ENCODE data around the gene CAMK2B.

CAMK2B gene

DNA sequence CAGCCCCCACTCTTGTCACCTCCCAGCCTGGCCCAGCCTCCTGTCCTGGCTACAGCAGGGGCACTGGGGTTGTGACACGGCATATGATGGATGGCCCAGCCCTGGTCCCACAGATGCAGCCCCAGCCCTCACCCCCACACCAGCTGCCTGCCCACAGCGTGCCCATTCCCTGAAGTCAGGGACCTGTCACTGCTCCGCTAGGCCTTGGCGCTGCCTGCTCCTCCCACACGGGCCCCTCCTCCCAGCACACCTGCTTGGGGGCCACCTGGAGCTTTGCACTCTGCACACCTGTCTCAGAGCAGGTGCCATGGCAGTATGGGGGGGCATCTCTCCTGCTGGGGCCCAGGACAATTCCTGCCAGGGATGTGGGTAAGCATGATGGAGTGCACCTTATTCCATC is 139.7 kb downstream of the CAMK2B start:
- Histone ChIP-seq H3K9me3 (replicated peaks; ENCODE audit: insufficient read depth, low read length) (no peaks in the 10 kb centered on the region), H3K4me3 (ENCODE audit: low read length) (no peak overlapping the region), H3K9me2 (replicated peaks; ENCODE audit: insufficient read depth, low read length) (no peaks in the 10 kb centered on the region), H2AFZ (ENCODE audit: low read length) (no peak overlapping the region), H3K4me2 (ENCODE audit: low read depth, low read length) (no peak overlapping the region), H3K27me3 (replicated peaks; ENCODE audit: insufficient read depth, low read length) (no peaks in the 10 kb centered on the region), H3K36me3 (replicated peaks; ENCODE audit: insufficient read depth, low read length) (no peaks in the 10 kb centered on the region), H3K9ac (ENCODE audit: low read length) (no peak overlapping the region), H3K4me1 (ENCODE audit: low read length) (no peaks in the 10 kb centered on the region), H4K20me1 (ENCODE audit: insufficient read depth, low read length) (no peaks in the 10 kb centered on the region), H3F3A (ENCODE audit: insufficient read depth, low read length) (no peaks in the 10 kb centered on the region), H3K79me2 (ENCODE audit: low read length) (no peaks in the 10 kb centered on the region), H3K27ac (ENCODE audit: low read length) (no peak overlapping the region)
- DNase-seq: no peak
- no peak for TF ChIP-seq EZH2phosphoT487 (IDR thresholded peaks at IDR 0.05; ENCODE audit: low read length)
- no peak for TF ChIP-seq EZH2 (optimal IDR thresholded peaks at IDR 0.05; ENCODE audit: low read depth, low read length)
- TF ChIP-seq, protein P1, sequence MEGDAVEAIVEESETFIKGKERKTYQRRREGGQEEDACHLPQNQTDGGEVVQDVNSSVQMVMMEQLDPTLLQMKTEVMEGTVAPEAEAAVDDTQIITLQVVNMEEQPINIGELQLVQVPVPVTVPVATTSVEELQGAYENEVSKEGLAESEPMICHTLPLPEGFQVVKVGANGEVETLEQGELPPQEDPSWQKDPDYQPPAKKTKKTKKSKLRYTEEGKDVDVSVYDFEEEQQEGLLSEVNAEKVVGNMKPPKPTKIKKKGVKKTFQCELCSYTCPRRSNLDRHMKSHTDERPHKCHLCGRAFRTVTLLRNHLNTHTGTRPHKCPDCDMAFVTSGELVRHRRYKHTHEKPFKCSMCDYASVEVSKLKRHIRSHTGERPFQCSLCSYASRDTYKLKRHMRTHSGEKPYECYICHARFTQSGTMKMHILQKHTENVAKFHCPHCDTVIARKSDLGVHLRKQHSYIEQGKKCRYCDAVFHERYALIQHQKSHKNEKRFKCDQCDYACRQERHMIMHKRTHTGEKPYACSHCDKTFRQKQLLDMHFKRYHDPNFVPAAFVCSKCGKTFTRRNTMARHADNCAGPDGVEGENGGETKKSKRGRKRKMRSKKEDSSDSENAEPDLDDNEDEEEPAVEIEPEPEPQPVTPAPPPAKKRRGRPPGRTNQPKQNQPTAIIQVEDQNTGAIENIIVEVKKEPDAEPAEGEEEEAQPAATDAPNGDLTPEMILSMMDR (IDR thresholded peaks at IDR 0.05; ENCODE audit: low read length): no peak

DNA sequence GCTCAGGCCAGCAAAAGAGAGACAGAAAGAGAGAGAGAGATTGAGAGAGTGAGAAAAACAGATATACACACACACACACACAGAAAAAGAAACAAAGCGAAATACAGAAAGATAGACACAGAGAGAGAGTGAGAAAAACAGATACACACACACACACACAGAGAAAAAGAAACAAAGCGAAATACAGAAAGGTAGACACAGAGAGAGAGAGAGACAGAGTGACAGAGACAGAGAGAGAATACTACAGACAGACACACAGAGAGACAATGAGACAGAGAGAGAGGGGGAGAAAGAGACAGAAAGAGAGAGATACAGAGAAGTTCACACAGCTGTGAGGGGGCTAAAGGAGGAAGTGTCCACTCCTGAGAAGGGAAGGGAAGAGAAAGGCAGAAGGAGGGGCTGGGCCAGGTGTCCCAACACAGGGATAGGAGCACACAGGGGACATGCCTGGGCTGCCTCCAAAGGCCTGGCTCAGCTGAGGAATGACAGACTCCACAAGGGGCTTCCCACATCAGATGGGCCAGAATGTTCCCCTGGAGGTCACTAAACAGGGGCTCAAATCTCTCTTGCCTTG is 140.4 kb downstream of the CAMK2B start:
- TF ChIP-seq EZH2 (optimal IDR thresholded peaks at IDR 0.05; ENCODE audit: low read depth, low read length) (no peak), EZH2phosphoT487 (IDR thresholded peaks at IDR 0.05; ENCODE audit: low read length) (no peak)
- TF ChIP-seq, protein P1 (IDR thresholded peaks at IDR 0.05; ENCODE audit: low read length): no peak
- no peaks in the 10 kb centered on the region for H3F3A ChIP-seq (ENCODE audit: insufficient read depth, low read length)
- no peaks in the 10 kb centered on the region for H3K36me3 ChIP-seq (replicated peaks; ENCODE audit: insufficient read depth, low read length)
- H3K27me3 ChIP-seq (replicated peaks; ENCODE audit: insufficient read depth, low read length): no peaks in the 10 kb centered on the region
- H3K4me1 ChIP-seq (ENCODE audit: low read length): no peaks in the 10 kb centered on the region
- no peaks in the 10 kb centered on the region for H3K9me3 ChIP-seq (replicated peaks; ENCODE audit: insufficient read depth, low read length)
- no peak overlapping the region for H2AFZ ChIP-seq (ENCODE audit: low read length)
- no peak overlapping the region for H3K9ac ChIP-seq (ENCODE audit: low read length)
- H3K4me3 ChIP-seq (ENCODE audit: low read length): no peak overlapping the region
- no peaks in the 10 kb centered on the region for H3K9me2 ChIP-seq (replicated peaks; ENCODE audit: insufficient read depth, low read length)
- H3K27ac ChIP-seq (ENCODE audit: low read length): no peak overlapping the region
- no peak for DNase-seq
- no peaks in the 10 kb centered on the region for H4K20me1 ChIP-seq (ENCODE audit: insufficient read depth, low read length)
- H3K79me2 ChIP-seq (ENCODE audit: low read length): no peaks in the 10 kb centered on the region
- H3K4me2 ChIP-seq (ENCODE audit: low read depth, low read length): no peak overlapping the region

GRCh38 chr7:44184206-44184872 is 141.1 kb downstream of the CAMK2B start:
- H3K4me3 ChIP-seq (ENCODE audit: low read length): no peak overlapping the region
- no peak overlapping the region for H3K9ac ChIP-seq (ENCODE audit: low read length)
- no peaks in the 10 kb centered on the region for H3K4me1 ChIP-seq (ENCODE audit: low read length)
- no peaks in the 10 kb centered on the region for H3K79me2 ChIP-seq (ENCODE audit: low read length)
- H2AFZ ChIP-seq (ENCODE audit: low read length): no peak overlapping the region
- H3K4me2 ChIP-seq (ENCODE audit: low read depth, low read length): no peak overlapping the region
- H4K20me1 ChIP-seq (ENCODE audit: insufficient read depth, low read length): no peaks in the 10 kb centered on the region
- H3K9me3 ChIP-seq (replicated peaks; ENCODE audit: insufficient read depth, low read length): no peaks in the 10 kb centered on the region
- DNase-seq: no peak
- no peaks in the 10 kb centered on the region for H3F3A ChIP-seq (ENCODE audit: insufficient read depth, low read length)
- no peaks in the 10 kb centered on the region for H3K36me3 ChIP-seq (replicated peaks; ENCODE audit: insufficient read depth, low read length)
- no peak overlapping the region for H3K27ac ChIP-seq (ENCODE audit: low read length)
- H3K27me3 ChIP-seq (replicated peaks; ENCODE audit: insufficient read depth, low read length): no peaks in the 10 kb centered on the region
- TF ChIP-seq EZH2 (optimal IDR thresholded peaks at IDR 0.05; ENCODE audit: low read depth, low read length) (no peak), EZH2phosphoT487 (IDR thresholded peaks at IDR 0.05; ENCODE audit: low read length) (no peak)
- TF ChIP-seq, protein P1 (IDR thresholded peaks at IDR 0.05; ENCODE audit: low read length): no peak
- H3K9me2 ChIP-seq (replicated peaks; ENCODE audit: insufficient read depth, low read length): no peaks in the 10 kb centered on the region

Data from MM.1S (cell line).